GM12872 (cell line): ENCODE data around the gene TRAM2.

Source experiments
- TF ChIP-seq, protein P1 (sequence below): IDR thresholded peaks from 3 replicates; pipeline ENCODE4 v1.5.1; 2011; ENCODE audit warnings: low read depth, mild to moderate bottlenecking, low read length, moderate library complexity; ENCODE audit not compliant: insufficient read depth

The TRAM2 gene

DNA sequence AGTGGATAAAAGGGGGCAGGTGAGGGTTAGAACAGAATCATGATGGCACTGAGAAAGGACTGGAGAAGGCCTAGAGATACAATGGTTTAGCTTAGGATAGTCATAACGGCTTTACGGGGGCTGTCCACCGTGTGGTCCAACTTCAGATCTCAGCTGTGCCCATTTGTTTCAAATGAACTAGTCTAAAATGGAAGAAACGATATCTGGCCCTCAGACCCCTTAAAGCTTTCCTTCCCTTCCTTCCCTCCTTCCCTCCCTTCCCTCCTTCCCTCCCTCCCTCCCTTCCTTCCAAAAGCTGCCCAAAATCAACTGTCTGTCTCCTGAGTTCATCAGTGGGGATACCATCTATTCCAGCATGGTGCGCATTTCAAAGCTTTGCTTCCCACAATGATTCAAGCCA lies 27.9 kb downstream of the TRAM2 start:
- TF ChIP-seq, protein P1, sequence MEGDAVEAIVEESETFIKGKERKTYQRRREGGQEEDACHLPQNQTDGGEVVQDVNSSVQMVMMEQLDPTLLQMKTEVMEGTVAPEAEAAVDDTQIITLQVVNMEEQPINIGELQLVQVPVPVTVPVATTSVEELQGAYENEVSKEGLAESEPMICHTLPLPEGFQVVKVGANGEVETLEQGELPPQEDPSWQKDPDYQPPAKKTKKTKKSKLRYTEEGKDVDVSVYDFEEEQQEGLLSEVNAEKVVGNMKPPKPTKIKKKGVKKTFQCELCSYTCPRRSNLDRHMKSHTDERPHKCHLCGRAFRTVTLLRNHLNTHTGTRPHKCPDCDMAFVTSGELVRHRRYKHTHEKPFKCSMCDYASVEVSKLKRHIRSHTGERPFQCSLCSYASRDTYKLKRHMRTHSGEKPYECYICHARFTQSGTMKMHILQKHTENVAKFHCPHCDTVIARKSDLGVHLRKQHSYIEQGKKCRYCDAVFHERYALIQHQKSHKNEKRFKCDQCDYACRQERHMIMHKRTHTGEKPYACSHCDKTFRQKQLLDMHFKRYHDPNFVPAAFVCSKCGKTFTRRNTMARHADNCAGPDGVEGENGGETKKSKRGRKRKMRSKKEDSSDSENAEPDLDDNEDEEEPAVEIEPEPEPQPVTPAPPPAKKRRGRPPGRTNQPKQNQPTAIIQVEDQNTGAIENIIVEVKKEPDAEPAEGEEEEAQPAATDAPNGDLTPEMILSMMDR: no peak

DNA sequence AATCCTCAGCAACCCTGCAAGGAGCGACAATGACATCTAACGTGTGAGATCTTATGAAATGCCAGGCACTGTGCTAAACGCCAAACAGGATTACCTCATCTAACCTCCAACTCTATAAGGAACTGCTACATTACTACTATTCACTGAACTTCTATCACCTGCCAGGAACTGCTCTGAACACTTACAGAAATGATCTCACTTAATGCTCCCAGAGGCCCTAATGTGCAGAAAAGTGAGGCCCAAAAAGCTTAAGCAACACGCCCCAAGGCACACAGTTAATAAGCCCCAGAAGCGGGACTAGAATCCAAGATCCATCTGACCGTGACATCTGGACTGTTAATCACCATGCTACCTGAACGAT lies 28.5 kb downstream of the TRAM2 start:
- TF ChIP-seq, protein P1: no peak

DNA sequence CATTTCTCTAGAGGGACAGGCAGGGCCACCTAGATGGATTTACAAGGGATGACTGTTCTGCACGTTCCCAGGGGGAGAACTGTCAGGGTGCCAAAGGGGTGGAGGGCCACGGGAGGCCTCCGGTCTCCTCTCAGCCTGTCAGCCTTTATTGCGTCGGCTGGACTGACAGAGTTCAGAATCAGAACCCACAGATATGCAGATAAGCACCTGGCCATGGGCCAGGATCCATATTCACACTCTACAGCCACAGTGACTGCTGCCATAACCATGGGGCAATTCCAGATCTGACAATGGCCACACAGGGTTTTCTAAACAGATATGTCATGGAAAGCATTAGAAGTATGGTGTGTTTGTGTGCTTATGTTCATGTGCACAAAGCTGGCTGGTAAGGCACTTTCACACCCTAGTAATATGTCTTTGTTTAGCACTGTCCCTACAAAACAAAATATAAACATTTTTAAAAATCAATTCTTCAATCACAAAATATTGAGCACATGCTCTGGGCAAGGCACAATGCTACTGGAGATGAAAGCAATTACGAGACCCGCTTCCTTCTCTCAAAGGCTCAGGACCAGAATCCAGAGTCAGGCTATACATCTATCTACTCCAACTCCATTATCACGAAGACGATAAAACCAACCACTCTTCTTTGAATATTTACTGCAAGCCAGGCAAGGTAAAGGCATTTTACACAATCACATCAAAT lies 29.1 kb downstream of the TRAM2 start:
- TF ChIP-seq, protein P1: no peak

DNA sequence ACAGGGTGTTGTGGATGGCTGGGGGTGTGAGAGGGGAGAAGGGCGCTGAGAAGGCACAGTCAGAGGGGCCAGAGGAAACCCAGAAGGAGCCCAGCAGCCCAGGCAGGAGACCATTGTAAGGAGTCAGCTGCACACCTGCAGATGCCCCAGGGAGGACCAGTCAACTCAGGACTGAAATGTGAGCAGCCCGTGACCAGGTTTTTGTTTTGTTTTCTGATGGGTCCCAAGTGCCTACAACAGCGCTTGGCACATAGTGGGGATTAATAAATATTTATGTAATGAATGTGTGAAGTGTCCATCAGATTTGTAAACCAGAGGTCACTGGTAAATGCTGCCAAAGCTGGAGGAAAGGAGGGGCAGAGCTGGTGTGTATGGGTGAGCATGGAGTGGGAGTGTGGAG lies 30.2 kb downstream of the TRAM2 start:
- TF ChIP-seq, protein P1: no peak

DNA sequence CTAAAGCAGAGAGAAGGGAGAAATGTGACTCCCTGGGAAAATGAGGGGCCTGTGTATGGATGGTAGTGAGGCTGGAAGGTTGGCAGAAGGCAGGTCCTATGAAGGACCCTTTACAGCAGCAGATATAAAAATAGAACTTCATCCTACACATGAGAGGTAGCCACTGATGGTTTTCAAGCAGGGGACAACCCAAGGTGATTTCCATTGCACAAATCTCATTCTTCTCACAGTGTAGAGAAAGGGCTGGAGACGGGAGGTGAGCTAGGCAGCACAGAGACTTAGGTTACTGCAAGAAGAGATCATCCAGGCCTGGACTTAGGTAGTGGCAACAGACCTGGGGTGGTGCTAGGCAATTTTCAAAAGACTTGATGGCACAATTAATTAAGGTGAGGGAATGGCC lies 30.7 kb downstream of the TRAM2 start:
- TF ChIP-seq, protein P1: no peak

DNA sequence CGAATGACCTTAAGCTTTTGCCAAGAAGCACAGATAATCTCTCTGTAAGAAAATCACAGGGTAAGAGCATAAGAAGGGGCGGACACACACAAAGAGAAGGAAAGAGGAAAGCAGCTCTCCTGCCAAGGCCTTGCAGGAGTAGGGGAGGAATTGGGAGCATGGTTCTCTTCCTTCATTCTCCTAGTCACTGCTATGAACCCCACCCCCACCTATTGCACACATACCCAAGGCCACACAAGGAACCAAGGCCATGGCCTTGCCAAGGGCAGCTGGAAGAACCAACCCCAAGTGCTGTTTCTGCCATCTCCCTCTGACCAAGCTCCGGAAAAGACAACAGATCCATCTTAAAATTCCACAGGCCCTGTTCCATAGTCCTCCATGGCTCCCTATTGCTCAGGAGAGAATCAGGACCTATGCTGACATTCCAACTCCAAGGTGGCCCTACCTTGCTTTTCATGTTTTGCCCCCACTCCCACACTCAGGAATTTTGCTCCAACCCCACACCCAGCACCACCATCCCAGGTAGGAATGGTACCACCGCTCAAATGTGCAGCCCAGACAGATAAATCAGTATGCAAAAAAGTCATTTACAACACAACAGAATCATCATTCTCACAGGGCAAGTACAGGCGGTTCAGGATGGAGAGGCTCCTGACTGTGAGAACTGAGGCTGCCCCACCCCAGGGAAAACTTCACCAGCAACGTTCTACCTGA lies 31.3 kb downstream of the TRAM2 start:
- TF ChIP-seq, protein P1: no peak

DNA sequence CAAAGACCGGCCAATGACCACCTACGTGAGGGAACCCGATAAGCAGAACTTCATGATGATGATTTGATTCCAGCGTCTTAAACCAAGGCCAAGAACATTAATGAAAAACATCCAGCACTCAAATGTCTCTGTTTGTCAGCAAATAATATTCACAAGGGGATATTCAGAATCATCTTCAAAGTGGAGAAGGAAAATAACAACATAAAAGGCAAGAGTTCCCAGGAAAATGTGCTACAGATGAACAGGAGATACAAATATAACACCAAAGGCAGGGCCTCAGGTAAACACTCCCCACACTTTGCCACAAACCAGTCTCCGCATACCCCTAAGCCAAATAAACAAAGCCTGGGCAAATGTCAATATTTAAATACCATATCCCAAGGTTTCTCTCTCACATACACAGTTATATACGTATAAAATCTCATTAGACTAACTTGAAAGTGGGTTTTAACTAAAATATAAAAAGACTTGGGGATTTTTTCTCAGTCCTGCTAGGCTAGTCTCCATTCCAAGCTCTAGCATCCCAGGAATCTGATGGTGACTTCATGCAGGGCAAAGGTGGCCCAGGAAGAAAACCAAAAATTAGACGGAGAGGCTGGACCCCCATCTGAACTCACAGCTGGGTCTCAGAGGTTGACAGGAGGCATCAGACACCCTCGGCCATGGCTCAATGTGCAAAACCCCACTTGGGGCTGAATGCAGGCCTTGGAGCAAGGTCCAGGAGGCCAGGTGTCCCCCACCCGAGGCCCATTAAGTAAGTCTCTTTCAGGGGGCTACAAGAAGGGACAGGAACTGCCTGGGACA lies 32.1 kb downstream of the TRAM2 start:
- TF ChIP-seq, protein P1: no peak
